Keratinocyte (primary cell): ENCODE results near the gene SETD2. TPM values are rescaled to one million over a fixed set of nuclear protein-coding genes. Genes with fewer than 3 reads are reported as not detected.

Experiments used
- DNase-seq: peaks from one replicate; pipeline ENCODE4 v3.0.0-alpha.2; 2011; ENCODE audit warnings: low read depth, missing footprints, low spot score
- FAIRE-seq: peaks from 2 replicates; lab custom pipeline; 2011; peaks lifted over from hg19 to GRCh38; lab: Jason Lieb, UNC
- H2AFZ ChIP-seq: 2 replicates; pipeline ENCODE4 v1.6.0; 2012; ENCODE audit warnings: low read length, control low read depth, inconsistent platforms; ENCODE audit not compliant: control insufficient read depth
- H3K27ac ChIP-seq: 2 replicates; pipeline ENCODE4 v1.5.1; 2011; ENCODE audit warnings: low read length; ENCODE audit not compliant: control insufficient read depth, insufficient read depth
- H3K27me3 ChIP-seq: 3 replicates; pipeline ENCODE4 v1.6.0; 2011; ENCODE audit warnings: low read length; ENCODE audit not compliant: control insufficient read depth, insufficient read depth; ENCODE audit errors: extremely low read depth
- H3K36me3 ChIP-seq, 2 experiments: 2 replicates in 1 of 2; 3 replicates in 1 of 2; pipeline ENCODE4 v1.5.1; 2011; ENCODE audit warnings: low read length in 2 of 2, mild to moderate bottlenecking in 1 of 2; ENCODE audit not compliant: control insufficient read depth in 2 of 2, insufficient read depth in 2 of 2; ENCODE audit errors: extremely low read depth in 1 of 2
- H3K4me1 ChIP-seq: 3 replicates; pipeline ENCODE4 v1.5.1; 2011; ENCODE audit warnings: low read length; ENCODE audit not compliant: control insufficient read depth, insufficient read depth; ENCODE audit errors: extremely low read depth
- H3K4me2 ChIP-seq: 3 replicates; pipeline ENCODE4 v1.6.0; 2011; ENCODE audit warnings: low read depth, low read length; ENCODE audit not compliant: control insufficient read depth, insufficient read depth; ENCODE audit errors: extremely low read depth
- H3K4me3 ChIP-seq, 3 experiments: fragments of 200-600 bp in 1 of 3; sonication (generic) in 1 of 3; 2 replicates in 2 of 3; 3 replicates in 1 of 3; pipeline ENCODE4 v1.5.1; 2011 to 2016; ENCODE audit warnings: low read length in 3 of 3, mild to moderate bottlenecking in 3 of 3, control low read depth in 2 of 3, inconsistent platforms in 1 of 3, low read depth in 1 of 3, mixed read lengths in 1 of 3, mixed run types in 1 of 3, moderate library complexity in 1 of 3; ENCODE audit not compliant: control insufficient read depth in 2 of 3, insufficient read depth in 2 of 3; ENCODE audit errors: extremely low read depth in 1 of 3
- H3K79me2 ChIP-seq: 2 replicates; pipeline ENCODE4 v1.6.0; 2012; ENCODE audit warnings: low read length; ENCODE audit not compliant: control insufficient read depth, insufficient read depth
- H3K9ac ChIP-seq: 3 replicates; pipeline ENCODE4 v1.6.0; 2011; ENCODE audit warnings: low read length; ENCODE audit not compliant: control insufficient read depth, insufficient read depth; ENCODE audit errors: extremely low read depth
- H3K9me1 ChIP-seq: 3 replicates; pipeline ENCODE4 v1.6.0; 2011; ENCODE audit warnings: low read length; ENCODE audit not compliant: control insufficient read depth, insufficient read depth; ENCODE audit errors: extremely low read depth
- H3K9me3 ChIP-seq: 2 replicates; pipeline ENCODE4 v1.5.1; 2012; ENCODE audit warnings: low read depth, low read length; ENCODE audit not compliant: control insufficient read depth
- H4K20me1 ChIP-seq: 3 replicates; pipeline ENCODE4 v1.6.0; 2011; ENCODE audit warnings: low read length; ENCODE audit not compliant: control insufficient read depth, insufficient read depth; ENCODE audit errors: extremely low read depth
- EZH2 ChIP-seq: IDR thresholded peaks from one replicate; pipeline ENCODE4 v1.6.1; 2012; ENCODE audit warnings: inconsistent platforms, mild to moderate bottlenecking, low read length, moderate library complexity
- dilution Hi-C: fragments of 300-500 bp; cut with MboI; formaldehyde crosslinking; loops from one replicate; pipeline ENCODE4 v1.7.0; 2020; ENCODE audit warnings: low sequenced_read_pairs; ENCODE audit not compliant: extremely low pct_ligation_motif_present
- polyA plus RNA-seq, 5 experiments: library from polyadenylated mRNA; depleted of rRNA in 3 of 5; stranded (reverse) in 3 of 5; stranded (forward) in 1 of 5; unstranded in 1 of 5; fragments of >200 nt; gene quantifications; 1 replicate in 1 of 5; 2 replicates in 3 of 5; 3 replicates in 1 of 5; pipeline versions ENCODE4 v1.2.1 to v1.2.3, GENCODE V29; 2011 to 2012; ENCODE audit warnings: missing spikeins in 2 of 5, low read depth in 1 of 5, low replicate concordance in 1 of 5
- TF ChIP-seq, protein P1 (sequence below), 3 experiments: IDR thresholded peaks in 1 of 3; conservative IDR thresholded peaks in 1 of 3; optimal IDR thresholded peaks in 1 of 3; 2 replicates in 2 of 3; 3 replicates in 1 of 3; pipeline versions ENCODE3 to v1.5.1; 2011; ENCODE audit warnings: low read length in 3 of 3, mild to moderate bottlenecking in 3 of 3, moderate library complexity in 2 of 3, control low read depth in 1 of 3, inconsistent platforms in 1 of 3; ENCODE audit not compliant: insufficient read depth in 2 of 3; ENCODE audit errors: extremely low read depth in 1 of 3

Gene SETD2
- polyA plus RNA-seq, 1 donor (not counting 4 experiments of a cell fraction or from before 2014, with no cell fraction given): 23.3 TPM

DNA sequence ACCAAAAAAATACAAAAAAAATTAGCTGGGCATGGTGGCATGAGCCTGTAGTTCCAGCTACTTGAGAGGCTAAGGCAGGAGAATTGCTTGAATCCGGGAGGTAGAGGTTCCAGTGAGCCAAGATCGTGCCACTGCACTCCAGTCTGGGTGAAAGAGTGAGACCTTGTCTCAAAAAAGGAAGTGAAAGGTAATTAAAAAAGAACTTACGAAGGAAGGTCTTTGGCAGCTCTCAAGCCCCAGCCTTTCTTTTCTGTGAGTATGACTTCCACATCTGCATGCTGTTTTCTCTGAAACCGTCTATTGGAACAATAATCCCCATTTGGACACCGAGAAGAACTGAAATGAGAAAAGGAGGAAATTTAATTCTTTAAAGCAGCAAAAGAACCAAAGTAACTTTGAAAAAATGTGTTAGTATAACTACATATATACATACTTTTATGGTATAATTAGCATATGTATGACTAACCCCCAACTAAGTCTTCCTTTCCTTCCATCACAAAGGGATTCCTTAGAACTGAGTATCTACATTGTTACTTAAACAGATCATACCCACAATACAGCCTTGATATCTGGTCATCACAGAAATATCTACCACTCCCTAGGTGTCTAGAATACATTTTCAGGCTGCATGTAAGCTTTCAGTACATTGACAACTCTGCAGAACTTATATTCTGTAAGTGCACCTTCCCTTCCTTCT, 50.1 kb downstream of the SETD2 start:
- Histone ChIP-seq H3K4me3 (peak overlapping the region in 2 of 3 experiments; percentile 40 to 59), H2AFZ (no peak overlapping the region), H3K9me3 (no peaks in the 10 kb centered on the region), H3K4me2 (peak overlapping the region; percentile 84), H4K20me1 (no peaks in the 10 kb centered on the region), H3K27ac (peak overlapping the region; percentile 90), H3K79me2 (peaks cover 31% of the 10 kb centered on the region), H3K9me1 (no peaks in the 10 kb centered on the region), H3K9ac (peak overlapping the region; percentile 70), H3K36me3 (peaks cover 6 to 8% of the 10 kb centered on the region in 2 experiments), H3K4me1 (peaks cover 49% of the 10 kb centered on the region), H3K27me3 (no peaks in the 10 kb centered on the region)
- DNase-seq: peak; percentile 78
- dilution Hi-C loops: no loop called here
- TF ChIP-seq, protein P1, sequence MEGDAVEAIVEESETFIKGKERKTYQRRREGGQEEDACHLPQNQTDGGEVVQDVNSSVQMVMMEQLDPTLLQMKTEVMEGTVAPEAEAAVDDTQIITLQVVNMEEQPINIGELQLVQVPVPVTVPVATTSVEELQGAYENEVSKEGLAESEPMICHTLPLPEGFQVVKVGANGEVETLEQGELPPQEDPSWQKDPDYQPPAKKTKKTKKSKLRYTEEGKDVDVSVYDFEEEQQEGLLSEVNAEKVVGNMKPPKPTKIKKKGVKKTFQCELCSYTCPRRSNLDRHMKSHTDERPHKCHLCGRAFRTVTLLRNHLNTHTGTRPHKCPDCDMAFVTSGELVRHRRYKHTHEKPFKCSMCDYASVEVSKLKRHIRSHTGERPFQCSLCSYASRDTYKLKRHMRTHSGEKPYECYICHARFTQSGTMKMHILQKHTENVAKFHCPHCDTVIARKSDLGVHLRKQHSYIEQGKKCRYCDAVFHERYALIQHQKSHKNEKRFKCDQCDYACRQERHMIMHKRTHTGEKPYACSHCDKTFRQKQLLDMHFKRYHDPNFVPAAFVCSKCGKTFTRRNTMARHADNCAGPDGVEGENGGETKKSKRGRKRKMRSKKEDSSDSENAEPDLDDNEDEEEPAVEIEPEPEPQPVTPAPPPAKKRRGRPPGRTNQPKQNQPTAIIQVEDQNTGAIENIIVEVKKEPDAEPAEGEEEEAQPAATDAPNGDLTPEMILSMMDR (optimal IDR thresholded peaks at IDR 0.05 in 1 of 3, IDR thresholded peaks at IDR 0.05 in 1 of 3, conservative IDR thresholded peaks at IDR 0.05 in 1 of 3; ENCODE audit: extremely low read depth in 1 of 3, insufficient read depth in 2 of 3, low read length in 3 of 3): no peak
- no peak for TF ChIP-seq EZH2
- peak; percentile 82 for FAIRE-seq

DNA sequence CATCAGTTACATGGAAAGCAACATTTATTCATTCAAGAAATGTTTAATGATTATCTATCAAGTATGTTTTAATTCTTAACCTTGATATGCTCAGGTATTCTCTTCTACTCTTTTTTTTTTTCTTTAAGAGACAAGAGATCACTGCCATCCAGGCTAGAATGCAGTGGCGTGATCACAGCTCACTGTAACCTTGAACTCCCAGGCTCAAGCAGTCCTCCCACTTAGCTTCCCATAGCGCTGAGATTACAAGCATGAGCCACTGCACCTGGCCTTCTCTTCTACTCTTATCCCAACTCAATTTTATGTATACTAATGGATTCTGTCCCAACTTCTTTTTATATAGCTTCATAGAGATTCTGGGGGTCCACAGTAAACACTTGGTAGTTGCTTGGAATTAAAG, 50.9 kb downstream of the SETD2 start:
- Histone ChIP-seq H3K9me3 (no peaks in the 10 kb centered on the region), H3K4me3 (no peak overlapping the region), H2AFZ (no peak overlapping the region), H3K4me1 (peaks cover 48% of the 10 kb centered on the region), H3K4me2 (no peak overlapping the region), H3K9me1 (no peaks in the 10 kb centered on the region), H3K27me3 (no peaks in the 10 kb centered on the region), H3K9ac (no peak overlapping the region), H3K27ac (peak overlapping the region; percentile 90), H3K36me3 (peaks cover 6 to 11% of the 10 kb centered on the region in 2 experiments), H3K79me2 (peaks cover 33% of the 10 kb centered on the region), H4K20me1 (no peaks in the 10 kb centered on the region)
- dilution Hi-C loops: no loop called here
- TF ChIP-seq, protein P1 (optimal IDR thresholded peaks at IDR 0.05 in 1 of 3, IDR thresholded peaks at IDR 0.05 in 1 of 3, conservative IDR thresholded peaks at IDR 0.05 in 1 of 3; ENCODE audit: extremely low read depth in 1 of 3, insufficient read depth in 2 of 3, low read length in 3 of 3): no peak
- no peak for TF ChIP-seq EZH2
- DNase-seq (no peak), FAIRE-seq (peak; percentile 67)
